IPS-11a (cell line): Measurements from ENCODE around the gene ZMAT3.
"Not testable (repeated sequence)": the region's sequence is repeated elsewhere in the genome, so short reads cannot be mapped to it uniquely, and the experiment has no call there.

ENCODE experiments used
- H3K4me3 ChIP-seq: one replicate; pipeline ENCODE4 v1.5.1; 2013; ENCODE audit warnings: low read depth, low read length, control low read depth

The ZMAT3 gene

GRCh38 chr3:179068779-179069530 is 2.7 kb downstream of the ZMAT3 start:
- H3K4me3 ChIP-seq, result no peak overlapping the region

- H3K4me3 ChIP-seq, result no peak overlapping the region
Observed at GRCh38 chr3:179067839-179068238, 3.8 kb downstream of the ZMAT3 start.

- no peak overlapping the region for H3K4me3 ChIP-seq
Observed at GRCh38 chr3:179067291-179067690, 4.3 kb downstream of the ZMAT3 start.

GRCh38 chr3:179063945-179064560 is 7.6 kb downstream of the ZMAT3 start:
- H3K4me3 ChIP-seq, result no peak overlapping the region

- H3K4me3 ChIP-seq, result no peak overlapping the region
Observed at GRCh38 chr3:179056326-179056725, 15.3 kb downstream of the ZMAT3 start.

GRCh38 chr3:179054565-179054964 is 17.0 kb downstream of the ZMAT3 start:
- not testable (repeated sequence) for H3K4me3 ChIP-seq

GRCh38 chr3:179046497-179047353 is 24.9 kb downstream of the ZMAT3 start:
- no peak overlapping the region for H3K4me3 ChIP-seq

GRCh38 chr3:179045719-179046402 is 25.7 kb downstream of the ZMAT3 start:
- no peak overlapping the region for H3K4me3 ChIP-seq

GRCh38 chr3:179038899-179039251 is 32.7 kb downstream of the ZMAT3 start:
- not testable (repeated sequence) for H3K4me3 ChIP-seq

- H3K4me3 ChIP-seq, result no peak overlapping the region
Observed at GRCh38 chr3:179038216-179038898, 33.3 kb downstream of the ZMAT3 start.

GRCh38 chr3:179037351-179037750 is 34.3 kb downstream of the ZMAT3 start:
- H3K4me3 ChIP-seq, result no peak overlapping the region

- H3K4me3 ChIP-seq, result no peak overlapping the region
Observed at GRCh38 chr3:179036626-179037300, 34.8 kb downstream of the ZMAT3 start.

GRCh38 chr3:179036226-179036625 is 35.4 kb downstream of the ZMAT3 start:
- no peak overlapping the region for H3K4me3 ChIP-seq

GRCh38 chr3:179035232-179035631 is 36.4 kb downstream of the ZMAT3 start:
- no peak overlapping the region for H3K4me3 ChIP-seq

- H3K4me3 ChIP-seq, result not testable (repeated sequence)
Observed at GRCh38 chr3:179033304-179033657, 38.3 kb downstream of the ZMAT3 start.

- H3K4me3 ChIP-seq, result not testable (repeated sequence)
Observed at GRCh38 chr3:179032454-179033303, 38.9 kb downstream of the ZMAT3 start.

- no peak overlapping the region for H3K4me3 ChIP-seq
Observed at GRCh38 chr3:179029096-179029495, 42.5 kb downstream of the ZMAT3 start.

- no peak overlapping the region for H3K4me3 ChIP-seq
Observed at GRCh38 chr3:179028408-179028807, 43.2 kb downstream of the ZMAT3 start.

GRCh38 chr3:179027326-179027900 is 44.2 kb downstream of the ZMAT3 start:
- no peak overlapping the region for H3K4me3 ChIP-seq
